Neural cell (in vitro differentiated cells): ENCODE results near the gene ZRANB3. TPM values are rescaled to one million over a fixed set of nuclear protein-coding genes. Genes with fewer than 3 reads are reported as not detected.
"Not testable (repeated sequence)": the region's sequence is repeated elsewhere in the genome, so short reads cannot be mapped to it uniquely, and the experiment has no call there.

Experiments
- H2AFZ ChIP-seq: fragments of 200-600, 300-800 bp; sonication (generic), shearing (Covaris generic); 2 replicates; pipeline ENCODE4 v1.6.0; 2014; ENCODE audit warnings: low read depth, mild to moderate bottlenecking, antibody characterized with exemption, low read length, moderate library complexity
- H3F3A ChIP-seq: fragments of 200-600 bp; shearing (Covaris generic); 2 replicates; pipeline ENCODE4 v1.6.1; 2016; ENCODE audit warnings: mild to moderate bottlenecking, moderate library complexity, mixed read lengths, antibody characterized with exemption, low read length; ENCODE audit not compliant: insufficient read depth, poor library complexity, severe bottlenecking
- H3K27ac ChIP-seq: fragments of 200-600, 300-800 bp; sonication (generic), shearing (Covaris generic); 2 replicates; pipeline ENCODE4 v1.5.1; 2014; ENCODE audit warnings: mild to moderate bottlenecking, low read length, moderate library complexity
- H3K27me3 ChIP-seq: fragments of 300-800, 200-600 bp; sonication (generic), shearing (Covaris generic); 2 replicates; pipeline ENCODE4 v1.6.0; 2014; ENCODE audit warnings: mild to moderate bottlenecking, low read depth, low read length, moderate library complexity; ENCODE audit not compliant: insufficient read depth
- H3K36me3 ChIP-seq: fragments of 300-800, 200-600 bp; sonication (generic), shearing (Covaris generic); 2 replicates; pipeline ENCODE4 v1.5.1; 2014; ENCODE audit warnings: mild to moderate bottlenecking, antibody characterized with exemption, low read length, moderate library complexity; ENCODE audit not compliant: insufficient read depth
- H3K4me2 ChIP-seq: fragments of 300-800, 200-600 bp; sonication (generic), shearing (Covaris generic); 2 replicates; pipeline ENCODE4 v1.6.0; 2014; ENCODE audit warnings: mild to moderate bottlenecking, low read length
- H3K4me3 ChIP-seq: fragments of 300-800, 200-600 bp; sonication (generic), shearing (Covaris generic); 2 replicates; pipeline ENCODE4 v1.5.1; 2014; ENCODE audit warnings: mild to moderate bottlenecking, low read length, moderate library complexity
- H3K79me2 ChIP-seq: fragments of 200-600 bp; shearing (Covaris generic); replicated peaks from 2 replicates; pipeline ENCODE4 v1.6.0; 2014; ENCODE audit warnings: mild to moderate bottlenecking, low read length, moderate library complexity; ENCODE audit not compliant: insufficient read depth
- H3K9ac ChIP-seq: fragments of 300-800, 200-600 bp; sonication (generic), shearing (Covaris generic); 2 replicates; pipeline ENCODE4 v1.6.1; 2016; ENCODE audit warnings: mild to moderate bottlenecking, low read length, mixed read lengths
- H3K9me2 ChIP-seq: fragments of 200-600 bp; shearing (Covaris generic); 2 replicates; pipeline ENCODE4 v1.6.1; 2016; ENCODE audit warnings: mild to moderate bottlenecking, low read length, mixed read lengths; ENCODE audit not compliant: insufficient read depth
- H3K9me3 ChIP-seq: fragments of 200-600, 300-800 bp; sonication (generic), shearing (Covaris generic); 2 replicates; pipeline ENCODE4 v1.6.1; 2016; ENCODE audit warnings: mild to moderate bottlenecking, mixed run types, low read length, moderate library complexity, mixed read lengths
- H4K20me1 ChIP-seq: fragments of 200-600 bp; shearing (Covaris generic); 2 replicates; pipeline ENCODE4 v1.6.1; 2016; ENCODE audit warnings: mild to moderate bottlenecking, mixed run types; ENCODE audit not compliant: insufficient read depth
- EP300 ChIP-seq: fragments of 450-650 bp; conservative IDR thresholded peaks from 2 replicates; pipeline ENCODE4 v1.6.1; 2014; ENCODE audit warnings: antibody characterized with exemption, mild to moderate bottlenecking, moderate library complexity; ENCODE audit not compliant: poor library complexity, severe bottlenecking
- EZH2 ChIP-seq: fragments of 200-600, 300-800 bp; shearing (Covaris generic), sonication (generic); IDR thresholded peaks from 2 replicates; pipeline ENCODE4 v1.6.1; 2014; ENCODE audit warnings: antibody characterized with exemption, low read length, borderline replicate concordance, mild to moderate bottlenecking; ENCODE audit not compliant: insufficient read depth, poor library complexity, severe bottlenecking
- MXI1 ChIP-seq: fragments of 450-650 bp; conservative IDR thresholded peaks from 2 replicates; pipeline ENCODE4 v1.6.1; 2014; ENCODE audit warnings: antibody characterized with exemption, mild to moderate bottlenecking; ENCODE audit not compliant: poor library complexity, severe bottlenecking
- POLR2AphosphoS5 ChIP-seq: IDR thresholded peaks from 2 replicates; pipeline ENCODE4 v1.6.1; 2012
- RAD21 ChIP-seq: fragments of 450-650 bp; conservative IDR thresholded peaks from 2 replicates; pipeline ENCODE4 v1.6.1; 2014; ENCODE audit warnings: antibody characterized with exemption, mild to moderate bottlenecking, moderate library complexity
- SMC3 ChIP-seq: fragments of 450-650 bp; conservative IDR thresholded peaks from 2 replicates; pipeline ENCODE4 v1.6.1; 2014; ENCODE audit warnings: antibody characterized with exemption, mild to moderate bottlenecking, moderate library complexity; ENCODE audit not compliant: poor library complexity
- TAF1 ChIP-seq: IDR thresholded peaks from 2 replicates; pipeline ENCODE4 v1.6.1; 2012; ENCODE audit warnings: low read depth
- polyA plus RNA-seq: library from polyadenylated mRNA; depleted of rRNA; stranded (reverse); fragments of >200 nt; gene quantifications from 2 replicates; pipeline ENCODE4 v1.2.3, GENCODE V29; 2014
- TF ChIP-seq, protein P1 (sequence below): fragments of 450-650 bp; IDR thresholded peaks from 2 replicates; pipeline ENCODE4 v1.5.1; 2014; ENCODE audit warnings: antibody characterized with exemption, mild to moderate bottlenecking, moderate library complexity; ENCODE audit not compliant: poor library complexity, severe bottlenecking
- TF ChIP-seq, protein P2 (sequence below): IDR thresholded peaks from 2 replicates; pipeline ENCODE4 v1.6.1; 2012; ENCODE audit warnings: borderline replicate concordance

The ZRANB3 gene
- polyA plus RNA-seq, 1 donor from 2014 or later, result 3.5 TPM

DNA sequence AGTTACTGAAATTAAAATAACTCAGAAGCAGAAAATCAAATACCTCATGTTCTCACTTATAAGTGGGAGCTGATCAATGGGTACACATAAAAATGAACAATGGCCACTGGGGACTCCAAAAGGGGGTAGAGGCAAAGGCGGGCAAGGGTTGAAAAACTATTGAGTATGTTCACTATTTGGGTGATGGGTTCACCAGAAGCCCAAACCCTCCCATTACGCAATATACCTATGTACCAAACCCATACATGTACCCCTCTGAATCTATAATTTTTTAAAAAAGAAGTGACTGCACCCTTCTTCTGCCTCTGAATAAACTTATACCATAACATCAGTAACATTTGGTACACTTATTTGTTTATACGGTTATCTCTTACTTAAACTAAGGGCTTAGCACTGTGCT, 119.4 kb downstream of the ZRANB3 start:
- no peak overlapping the region for H3K4me3 ChIP-seq
- H2AFZ ChIP-seq, result no peak overlapping the region
- H4K20me1 ChIP-seq, result no peaks in the 10 kb centered on the region
- no peaks in the 10 kb centered on the region for H3F3A ChIP-seq
- no peaks in the 10 kb centered on the region for H3K9me3 ChIP-seq
- no peaks in the 10 kb centered on the region for H3K27me3 ChIP-seq
- H3K4me2 ChIP-seq, result no peak overlapping the region
- H3K36me3 ChIP-seq, result no peaks in the 10 kb centered on the region
- no peaks in the 10 kb centered on the region for H3K9me2 ChIP-seq
- no peaks in the 10 kb centered on the region for H3K79me2 ChIP-seq
- no peak overlapping the region for H3K9ac ChIP-seq
- no peak overlapping the region for H3K27ac ChIP-seq
- TF ChIP-seq, protein P1, sequence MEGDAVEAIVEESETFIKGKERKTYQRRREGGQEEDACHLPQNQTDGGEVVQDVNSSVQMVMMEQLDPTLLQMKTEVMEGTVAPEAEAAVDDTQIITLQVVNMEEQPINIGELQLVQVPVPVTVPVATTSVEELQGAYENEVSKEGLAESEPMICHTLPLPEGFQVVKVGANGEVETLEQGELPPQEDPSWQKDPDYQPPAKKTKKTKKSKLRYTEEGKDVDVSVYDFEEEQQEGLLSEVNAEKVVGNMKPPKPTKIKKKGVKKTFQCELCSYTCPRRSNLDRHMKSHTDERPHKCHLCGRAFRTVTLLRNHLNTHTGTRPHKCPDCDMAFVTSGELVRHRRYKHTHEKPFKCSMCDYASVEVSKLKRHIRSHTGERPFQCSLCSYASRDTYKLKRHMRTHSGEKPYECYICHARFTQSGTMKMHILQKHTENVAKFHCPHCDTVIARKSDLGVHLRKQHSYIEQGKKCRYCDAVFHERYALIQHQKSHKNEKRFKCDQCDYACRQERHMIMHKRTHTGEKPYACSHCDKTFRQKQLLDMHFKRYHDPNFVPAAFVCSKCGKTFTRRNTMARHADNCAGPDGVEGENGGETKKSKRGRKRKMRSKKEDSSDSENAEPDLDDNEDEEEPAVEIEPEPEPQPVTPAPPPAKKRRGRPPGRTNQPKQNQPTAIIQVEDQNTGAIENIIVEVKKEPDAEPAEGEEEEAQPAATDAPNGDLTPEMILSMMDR, result no peak
- TF ChIP-seq EP300, result no peak
- no peak for TF ChIP-seq RAD21
- no peak for TF ChIP-seq SMC3
- TF ChIP-seq, protein P2, sequence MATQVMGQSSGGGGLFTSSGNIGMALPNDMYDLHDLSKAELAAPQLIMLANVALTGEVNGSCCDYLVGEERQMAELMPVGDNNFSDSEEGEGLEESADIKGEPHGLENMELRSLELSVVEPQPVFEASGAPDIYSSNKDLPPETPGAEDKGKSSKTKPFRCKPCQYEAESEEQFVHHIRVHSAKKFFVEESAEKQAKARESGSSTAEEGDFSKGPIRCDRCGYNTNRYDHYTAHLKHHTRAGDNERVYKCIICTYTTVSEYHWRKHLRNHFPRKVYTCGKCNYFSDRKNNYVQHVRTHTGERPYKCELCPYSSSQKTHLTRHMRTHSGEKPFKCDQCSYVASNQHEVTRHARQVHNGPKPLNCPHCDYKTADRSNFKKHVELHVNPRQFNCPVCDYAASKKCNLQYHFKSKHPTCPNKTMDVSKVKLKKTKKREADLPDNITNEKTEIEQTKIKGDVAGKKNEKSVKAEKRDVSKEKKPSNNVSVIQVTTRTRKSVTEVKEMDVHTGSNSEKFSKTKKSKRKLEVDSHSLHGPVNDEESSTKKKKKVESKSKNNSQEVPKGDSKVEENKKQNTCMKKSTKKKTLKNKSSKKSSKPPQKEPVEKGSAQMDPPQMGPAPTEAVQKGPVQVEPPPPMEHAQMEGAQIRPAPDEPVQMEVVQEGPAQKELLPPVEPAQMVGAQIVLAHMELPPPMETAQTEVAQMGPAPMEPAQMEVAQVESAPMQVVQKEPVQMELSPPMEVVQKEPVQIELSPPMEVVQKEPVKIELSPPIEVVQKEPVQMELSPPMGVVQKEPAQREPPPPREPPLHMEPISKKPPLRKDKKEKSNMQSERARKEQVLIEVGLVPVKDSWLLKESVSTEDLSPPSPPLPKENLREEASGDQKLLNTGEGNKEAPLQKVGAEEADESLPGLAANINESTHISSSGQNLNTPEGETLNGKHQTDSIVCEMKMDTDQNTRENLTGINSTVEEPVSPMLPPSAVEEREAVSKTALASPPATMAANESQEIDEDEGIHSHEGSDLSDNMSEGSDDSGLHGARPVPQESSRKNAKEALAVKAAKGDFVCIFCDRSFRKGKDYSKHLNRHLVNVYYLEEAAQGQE, result no peak
- no peak for TF ChIP-seq POLR2AphosphoS5
- TF ChIP-seq EZH2, result no peak
- TF ChIP-seq TAF1, result no peak
- no peak for TF ChIP-seq MXI1

DNA sequence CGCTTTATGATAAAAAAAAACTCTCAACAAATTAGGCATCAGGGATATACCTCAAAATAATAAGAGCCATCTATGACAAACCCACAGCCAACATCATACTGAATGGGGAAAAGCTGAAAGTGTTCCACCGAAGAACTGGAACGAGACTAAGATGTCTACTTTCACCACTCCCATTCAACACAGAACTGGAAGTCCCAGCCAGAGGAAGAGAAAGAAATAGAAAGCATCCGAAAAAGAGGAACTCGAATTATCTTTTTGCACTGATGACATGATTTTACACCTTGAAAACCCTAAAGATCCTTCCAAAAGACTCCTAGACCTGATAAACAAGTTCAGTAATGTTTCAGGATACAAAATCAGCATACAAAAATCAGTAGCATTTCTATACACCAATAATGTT, 121.6 kb downstream of the ZRANB3 start:
- Histone ChIP-seq H3K9me2 (no peaks in the 10 kb centered on the region), H3K9ac (no peak overlapping the region), H3K27me3 (no peaks in the 10 kb centered on the region), H3K27ac (no peak overlapping the region), H4K20me1 (no peaks in the 10 kb centered on the region), H3F3A (no peaks in the 10 kb centered on the region), H3K4me2 (no peak overlapping the region), H3K9me3 (no peaks in the 10 kb centered on the region), H3K36me3 (no peaks in the 10 kb centered on the region), H3K4me3 (no peak overlapping the region), H3K79me2 (no peaks in the 10 kb centered on the region), H2AFZ (no peak overlapping the region)
- TF ChIP-seq POLR2AphosphoS5, result no peak
- TF ChIP-seq EP300, result no peak
- TF ChIP-seq TAF1, result no peak
- no peak for TF ChIP-seq RAD21
- TF ChIP-seq EZH2, result no peak
- TF ChIP-seq MXI1, result no peak
- TF ChIP-seq, protein P2, result no peak
- TF ChIP-seq SMC3, result no peak
- TF ChIP-seq, protein P1, result no peak

DNA sequence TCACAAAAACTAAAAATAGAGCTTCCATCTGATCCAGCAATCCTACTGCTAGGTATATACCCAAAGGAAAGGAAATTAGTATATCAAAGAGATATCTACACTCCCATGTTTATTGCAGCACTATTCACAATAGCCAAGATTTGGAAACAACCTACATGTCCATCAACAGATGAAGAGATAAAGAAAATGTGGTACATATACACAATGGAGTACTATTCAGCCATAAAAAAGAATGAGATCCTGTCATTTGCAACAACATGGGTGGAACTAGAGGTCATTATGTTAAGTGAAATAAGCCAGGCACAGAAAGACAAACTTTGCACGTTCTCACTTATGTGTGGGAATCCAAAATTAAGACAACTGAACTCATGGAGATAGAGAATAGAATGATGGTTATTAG, 134.8 kb downstream of the ZRANB3 start:
- H3K9me2 ChIP-seq, H3K4me2 ChIP-seq, H3K27me3 ChIP-seq, H3K79me2 ChIP-seq, H4K20me1 ChIP-seq, H2AFZ ChIP-seq, H3K27ac ChIP-seq, H3K36me3 ChIP-seq, H3F3A ChIP-seq, H3K9me3 ChIP-seq, H3K4me3 ChIP-seq, H3K9ac ChIP-seq: not testable (repeated sequence)
